ENCODE results near the gene ZNF593OS.

The ZNF593OS gene

GRCh38 chr1:26203642-26204318 is 32.1 kb upstream of the ZNF593OS start:
- DNase-seq (ENCODE audit: low spot score) (no peak), ATAC-seq (ENCODE audit: low read depth) (no peak)
- Histone ChIP-seq H3K4me1 (ENCODE audit: insufficient read depth, poor library complexity, severe bottlenecking) (no peaks in the 10 kb centered on the region), H3K27ac (ENCODE audit: poor library complexity, severe bottlenecking) (no peak overlapping the region), H3K27me3 (ENCODE audit: insufficient read depth, poor library complexity, severe bottlenecking) (no peaks in the 10 kb centered on the region), H3K9me3 (ENCODE audit: severe bottlenecking) (no peaks in the 10 kb centered on the region), H3K4me3 (ENCODE audit: severe bottlenecking) (no peak overlapping the region), H3K36me3 (ENCODE audit: low read depth) (no peaks in the 10 kb centered on the region)
- TF ChIP-seq CTCF (IDR thresholded peaks at IDR 0.05; ENCODE audit: poor library complexity, severe bottlenecking) = no peak

- H3K27me3 ChIP-seq (ENCODE audit: insufficient read depth, poor library complexity, severe bottlenecking) = no peaks in the 10 kb centered on the region
- H3K36me3 ChIP-seq (ENCODE audit: low read depth) = no peaks in the 10 kb centered on the region
- H3K27ac ChIP-seq (ENCODE audit: poor library complexity, severe bottlenecking) = no peak overlapping the region
- H3K4me3 ChIP-seq (ENCODE audit: severe bottlenecking) = no peak overlapping the region
- no peak for ATAC-seq (ENCODE audit: low read depth)
- DNase-seq (ENCODE audit: low spot score) = no peak
- TF ChIP-seq CTCF (IDR thresholded peaks at IDR 0.05; ENCODE audit: poor library complexity, severe bottlenecking) = no peak
- no peaks in the 10 kb centered on the region for H3K9me3 ChIP-seq (ENCODE audit: severe bottlenecking)
- H3K4me1 ChIP-seq (ENCODE audit: insufficient read depth, poor library complexity, severe bottlenecking) = no peaks in the 10 kb centered on the region
These were observed 28.8 kb upstream of the ZNF593OS start for GRCh38 chr1:26200413-26200812.

GRCh38 chr1:26197813-26198212 is 26.2 kb upstream of the ZNF593OS start:
- ATAC-seq (ENCODE audit: low read depth) (no peak), DNase-seq (ENCODE audit: low spot score) (no peak)
- no peak overlapping the region for H3K27ac ChIP-seq (ENCODE audit: poor library complexity, severe bottlenecking)
- H3K4me3 ChIP-seq (ENCODE audit: severe bottlenecking) = no peak overlapping the region
- H3K9me3 ChIP-seq (ENCODE audit: severe bottlenecking) = no peaks in the 10 kb centered on the region
- no peaks in the 10 kb centered on the region for H3K4me1 ChIP-seq (ENCODE audit: insufficient read depth, poor library complexity, severe bottlenecking)
- H3K36me3 ChIP-seq (ENCODE audit: low read depth) = no peaks in the 10 kb centered on the region
- TF ChIP-seq CTCF (IDR thresholded peaks at IDR 0.05; ENCODE audit: poor library complexity, severe bottlenecking) = no peak
- no peaks in the 10 kb centered on the region for H3K27me3 ChIP-seq (ENCODE audit: insufficient read depth, poor library complexity, severe bottlenecking)

GRCh38 chr1:26197301-26197700 is 25.7 kb upstream of the ZNF593OS start:
- ATAC-seq (ENCODE audit: low read depth) (no peak), DNase-seq (ENCODE audit: low spot score) (no peak)
- H3K36me3 ChIP-seq (ENCODE audit: low read depth) = no peaks in the 10 kb centered on the region
- H3K4me3 ChIP-seq (ENCODE audit: severe bottlenecking) = no peak overlapping the region
- no peaks in the 10 kb centered on the region for H3K4me1 ChIP-seq (ENCODE audit: insufficient read depth, poor library complexity, severe bottlenecking)
- no peaks in the 10 kb centered on the region for H3K9me3 ChIP-seq (ENCODE audit: severe bottlenecking)
- TF ChIP-seq CTCF (IDR thresholded peaks at IDR 0.05; ENCODE audit: poor library complexity, severe bottlenecking) = no peak
- H3K27me3 ChIP-seq (ENCODE audit: insufficient read depth, poor library complexity, severe bottlenecking) = no peaks in the 10 kb centered on the region
- no peak overlapping the region for H3K27ac ChIP-seq (ENCODE audit: poor library complexity, severe bottlenecking)

- no peak overlapping the region for H3K27ac ChIP-seq (ENCODE audit: poor library complexity, severe bottlenecking)
- TF ChIP-seq CTCF (IDR thresholded peaks at IDR 0.05; ENCODE audit: poor library complexity, severe bottlenecking) = no peak
- DNase-seq (ENCODE audit: low spot score) (no peak), ATAC-seq (ENCODE audit: low read depth) (no peak)
- no peaks in the 10 kb centered on the region for H3K36me3 ChIP-seq (ENCODE audit: low read depth)
- no peaks in the 10 kb centered on the region for H3K4me1 ChIP-seq (ENCODE audit: insufficient read depth, poor library complexity, severe bottlenecking)
- H3K4me3 ChIP-seq (ENCODE audit: severe bottlenecking) = no peak overlapping the region
- H3K27me3 ChIP-seq (ENCODE audit: insufficient read depth, poor library complexity, severe bottlenecking) = no peaks in the 10 kb centered on the region
- H3K9me3 ChIP-seq (ENCODE audit: severe bottlenecking) = no peaks in the 10 kb centered on the region
These were observed 24.2 kb upstream of the ZNF593OS start for GRCh38 chr1:26195805-26196204.

All from RWPE2 (cell line).